Stimulated activated CD4-positive, alpha-beta T cell treated with anti-CD3 and anti-CD28 coated beads, TNF-alpha, amount 100 ng/mL, for 24 hours (primary cell): ENCODE measurements around the gene GYPC.

Source experiments
- DNase-seq, 3 experiments: peaks; one replicate each; pipeline ENCODE4 v3.0.0-alpha.2; 2020; ENCODE audit warnings: low read depth in 3 of 3

Gene GYPC

DNA sequence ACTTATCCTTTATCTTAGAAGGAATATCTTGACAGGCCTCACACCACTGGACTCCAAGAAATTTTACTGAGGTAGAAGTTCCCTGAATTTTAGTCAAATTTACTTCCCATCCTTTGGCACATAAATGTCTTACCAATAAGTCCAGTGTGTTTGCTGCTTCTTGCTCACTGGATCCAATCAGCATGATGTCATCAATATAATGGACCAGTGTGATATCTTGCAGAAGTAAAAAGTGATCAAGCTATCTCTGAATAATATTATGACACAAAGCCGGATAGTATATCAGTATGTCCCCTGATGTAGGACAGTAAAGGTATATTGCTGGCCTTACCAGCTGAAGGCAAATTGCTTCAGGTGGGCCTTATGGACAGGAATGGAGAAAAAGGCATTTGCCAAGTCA, 6.9 kb upstream of the GYPC start:
- no peak for DNase-seq

DNA sequence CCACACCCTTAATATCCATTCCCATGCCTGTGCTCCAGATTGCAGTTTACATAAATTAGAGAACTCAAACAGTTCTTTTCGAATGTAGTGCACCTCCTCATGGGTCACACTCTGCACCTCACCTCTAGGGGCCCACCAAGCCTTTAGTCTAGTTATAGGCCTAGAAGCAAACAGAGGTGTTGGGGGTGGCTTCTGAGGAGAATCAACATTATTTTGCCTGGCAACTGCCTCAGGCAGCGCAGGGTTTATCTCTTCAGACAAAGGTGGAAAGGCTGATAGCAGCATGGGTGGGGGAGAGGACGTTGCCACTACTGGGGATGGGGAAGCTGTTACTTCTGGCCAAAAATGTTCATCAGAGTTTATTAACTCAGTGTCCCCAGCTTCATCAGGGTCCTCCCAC, 5.0 kb upstream of the GYPC start:
- no peak for DNase-seq

DNA sequence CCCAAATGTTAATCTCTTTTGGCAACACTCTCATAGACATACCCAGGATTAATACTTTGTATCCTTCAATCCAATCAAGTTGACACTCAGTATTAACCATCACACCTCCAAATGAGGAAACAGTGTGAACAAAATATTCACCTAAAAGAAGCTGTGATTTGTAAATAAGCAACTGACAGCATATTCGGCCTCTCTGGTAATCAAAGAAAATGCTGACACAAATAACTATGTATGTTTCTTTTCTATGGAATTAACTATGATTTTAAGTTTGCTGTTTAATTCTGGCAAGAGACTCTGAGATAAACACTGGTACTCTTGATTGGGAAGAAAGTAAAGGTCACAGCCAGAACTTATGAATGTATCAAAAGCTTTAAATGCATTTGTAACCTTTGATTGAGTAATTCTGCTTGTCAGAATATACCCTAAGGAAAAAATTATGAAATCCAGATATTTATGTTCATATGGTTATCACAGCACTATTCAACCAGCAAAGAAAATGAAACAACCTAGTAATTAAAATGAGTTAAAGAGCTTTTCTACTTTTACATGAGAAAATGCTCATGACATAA, 3.6 kb upstream of the GYPC start:
- no peak for DNase-seq

DNA sequence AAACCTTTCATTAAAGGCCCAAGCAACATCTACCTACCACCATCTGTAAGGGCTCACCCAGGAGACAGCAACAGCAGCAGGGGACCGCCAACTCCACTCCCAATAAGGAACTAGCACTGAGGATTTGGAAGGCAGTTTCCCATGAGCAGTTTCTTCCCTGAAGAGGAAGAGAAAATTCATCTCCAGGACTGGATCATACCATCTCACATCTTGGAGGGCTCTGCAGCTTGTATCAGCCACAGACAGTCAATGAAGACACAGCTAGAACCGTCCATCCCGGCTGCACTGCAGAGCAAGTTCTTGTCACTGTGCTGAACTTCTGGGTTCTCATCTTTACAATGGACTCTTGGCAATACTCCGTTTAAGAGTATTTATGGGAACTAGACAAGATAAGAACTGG, 2.8 kb upstream of the GYPC start:
- no peak for DNase-seq

DNA sequence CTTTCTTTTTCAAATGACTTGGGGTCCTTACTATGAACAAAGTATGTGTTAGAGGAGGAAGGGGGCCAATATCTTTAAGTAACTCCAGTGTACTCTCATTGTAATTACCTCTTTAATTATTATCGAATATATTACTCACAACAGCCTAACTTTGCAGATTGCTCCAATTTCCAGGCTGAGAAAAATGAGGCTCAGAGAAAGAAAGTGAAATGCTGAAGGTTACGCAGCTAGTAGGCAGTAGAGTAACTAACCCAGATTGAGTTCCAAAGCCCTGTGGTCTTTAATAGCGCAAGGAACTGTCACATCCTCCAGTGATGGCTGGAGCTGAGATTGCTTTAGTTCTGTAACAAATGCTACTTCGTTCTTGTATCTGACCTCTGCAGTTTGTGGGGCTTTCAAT, 2.2 kb upstream of the GYPC start:
- DNase-seq: no peak

DNA sequence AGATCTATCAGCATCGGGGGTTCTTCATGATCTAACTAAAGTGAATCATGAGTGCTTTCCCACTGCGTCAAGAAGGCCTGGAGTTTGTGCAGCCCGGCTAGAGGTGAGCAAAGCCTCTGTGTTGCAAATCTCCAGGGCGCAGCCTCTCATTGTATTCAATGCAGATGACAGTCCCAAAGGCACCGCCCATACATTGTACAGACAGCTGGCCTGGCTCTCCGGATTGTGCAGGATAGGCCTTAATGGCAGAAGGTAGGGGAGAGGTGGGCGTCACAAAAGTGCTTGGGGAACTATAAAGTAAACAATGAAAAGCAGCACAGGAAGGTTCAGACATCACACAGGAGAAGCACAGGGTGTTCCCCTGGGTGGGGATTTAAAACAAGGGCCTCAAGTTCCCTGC, 907 bp upstream of the GYPC start:
- no peak for DNase-seq

DNA sequence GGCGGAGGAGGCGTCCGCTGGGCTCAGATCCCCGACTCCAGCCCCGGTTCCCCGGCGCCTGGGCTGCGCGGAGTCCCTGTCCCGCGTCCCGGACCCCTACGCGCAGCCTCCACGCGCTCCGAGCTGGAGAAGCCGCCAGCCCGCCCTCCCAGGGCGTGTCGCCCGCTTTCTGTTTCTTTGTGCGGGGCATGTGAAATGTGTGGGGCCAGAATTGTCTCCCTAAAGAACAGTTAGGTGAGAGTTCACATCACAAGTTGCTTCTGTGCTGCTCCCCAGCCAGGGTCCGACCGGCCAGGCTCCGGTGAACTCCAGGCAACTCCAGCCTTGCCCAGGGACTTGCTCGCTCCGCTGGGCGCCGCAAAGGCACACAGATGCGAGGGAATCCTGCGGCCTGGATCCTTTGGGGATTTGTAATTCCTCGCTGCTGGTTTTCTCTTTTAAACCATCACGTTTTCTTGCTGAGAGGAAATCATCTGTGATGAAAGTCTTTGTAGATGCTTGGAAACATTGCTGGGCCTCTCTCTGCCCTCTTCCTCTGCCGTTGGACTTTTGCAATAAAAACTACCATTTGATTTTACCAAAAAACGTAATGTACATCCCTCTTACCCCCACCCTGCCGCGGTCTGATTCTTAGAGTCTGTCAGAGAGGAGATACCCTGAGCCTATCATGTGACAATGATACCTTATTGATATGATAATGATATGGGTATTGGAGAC, 631 bp downstream of the GYPC start:
- peak in 1 of 3 experiments; percentile 41 for DNase-seq

DNA sequence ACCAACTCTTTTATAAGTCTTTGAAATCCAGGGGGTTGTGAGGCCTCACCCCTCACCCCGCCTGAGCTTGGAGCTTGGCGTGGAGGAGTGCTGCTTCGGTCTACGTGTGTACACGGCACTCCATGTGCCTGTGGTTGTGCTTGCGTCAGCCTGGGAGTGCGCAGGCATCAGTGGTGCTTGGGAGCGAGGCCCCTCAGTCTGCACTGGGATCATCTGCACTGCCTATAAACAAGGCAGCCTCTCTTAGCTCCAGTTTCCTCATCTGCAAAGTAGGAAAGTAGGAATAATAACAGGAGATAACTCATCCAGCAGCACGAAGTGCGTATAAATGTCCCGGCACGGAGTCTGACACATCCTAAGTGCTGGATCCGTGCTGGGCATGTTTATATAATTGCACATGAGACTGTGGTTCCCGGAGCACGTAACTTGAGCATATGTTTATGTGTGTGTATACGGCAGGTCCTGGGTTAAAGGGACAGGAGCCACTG, 1.2 kb downstream of the GYPC start:
- DNase-seq: peak in 1 of 3 experiments; percentile 50

DNA sequence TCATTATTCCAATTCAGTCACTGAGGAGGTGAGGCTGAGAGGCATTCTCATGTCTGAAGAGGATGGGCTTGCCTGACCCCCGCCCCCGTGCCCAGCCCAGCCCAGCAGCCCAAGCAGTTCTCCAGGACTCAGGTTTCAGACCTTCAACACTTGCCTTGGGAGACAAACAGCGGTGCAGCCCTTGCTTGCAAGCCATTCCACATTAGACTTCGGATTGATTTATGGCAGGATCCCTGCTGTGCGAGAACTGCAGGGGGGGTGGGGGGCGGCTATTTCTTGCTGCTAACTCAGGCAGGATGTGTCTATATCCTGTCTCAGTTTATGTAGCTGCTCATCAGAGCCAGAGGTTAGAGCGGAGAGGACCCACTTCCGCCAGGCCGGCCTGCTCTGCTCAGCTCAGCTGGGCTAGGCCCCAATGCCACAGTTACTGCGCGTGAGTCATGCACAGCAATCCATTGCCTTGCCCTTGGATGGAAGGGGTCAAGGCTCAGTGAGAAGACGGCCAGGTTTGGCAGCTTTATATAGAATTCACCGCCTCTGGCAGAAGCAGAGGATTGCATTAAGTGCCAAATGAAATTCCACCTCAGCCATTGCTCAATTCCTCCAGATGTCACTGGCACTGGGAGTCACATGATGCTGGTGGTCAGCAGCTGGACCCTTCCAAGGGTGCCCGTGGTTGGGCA, 1.8 kb downstream of the GYPC start:
- DNase-seq: peak in 1 of 3 experiments; percentile 75

DNA sequence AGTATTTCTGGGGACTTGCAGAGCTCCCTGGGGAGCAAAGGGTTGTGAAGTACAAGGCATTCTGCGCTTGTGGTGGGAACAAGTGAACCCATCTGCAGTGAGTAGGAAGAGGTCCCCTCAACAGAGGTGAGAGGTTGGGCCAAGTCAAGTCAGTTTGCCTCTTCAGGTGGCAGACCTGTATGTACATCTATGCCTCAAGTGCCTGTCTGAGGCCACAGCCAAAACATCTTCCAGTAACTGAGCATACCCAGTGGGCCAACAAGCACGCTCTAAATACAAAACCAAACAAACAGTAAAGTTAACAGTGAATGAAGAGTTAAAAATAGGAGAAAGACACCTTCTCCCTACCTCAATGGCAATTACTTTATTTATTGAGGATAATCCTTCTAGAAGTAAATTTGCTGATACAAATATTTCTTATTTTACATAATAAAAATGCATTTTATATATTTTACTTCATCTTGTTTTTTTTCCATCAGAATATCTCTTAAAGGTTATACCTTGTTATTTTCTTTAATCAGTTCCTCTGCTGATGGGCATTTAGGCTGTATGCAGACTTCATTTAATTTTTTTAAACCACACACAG, 2.5 kb downstream of the GYPC start:
- no peak for DNase-seq

DNA sequence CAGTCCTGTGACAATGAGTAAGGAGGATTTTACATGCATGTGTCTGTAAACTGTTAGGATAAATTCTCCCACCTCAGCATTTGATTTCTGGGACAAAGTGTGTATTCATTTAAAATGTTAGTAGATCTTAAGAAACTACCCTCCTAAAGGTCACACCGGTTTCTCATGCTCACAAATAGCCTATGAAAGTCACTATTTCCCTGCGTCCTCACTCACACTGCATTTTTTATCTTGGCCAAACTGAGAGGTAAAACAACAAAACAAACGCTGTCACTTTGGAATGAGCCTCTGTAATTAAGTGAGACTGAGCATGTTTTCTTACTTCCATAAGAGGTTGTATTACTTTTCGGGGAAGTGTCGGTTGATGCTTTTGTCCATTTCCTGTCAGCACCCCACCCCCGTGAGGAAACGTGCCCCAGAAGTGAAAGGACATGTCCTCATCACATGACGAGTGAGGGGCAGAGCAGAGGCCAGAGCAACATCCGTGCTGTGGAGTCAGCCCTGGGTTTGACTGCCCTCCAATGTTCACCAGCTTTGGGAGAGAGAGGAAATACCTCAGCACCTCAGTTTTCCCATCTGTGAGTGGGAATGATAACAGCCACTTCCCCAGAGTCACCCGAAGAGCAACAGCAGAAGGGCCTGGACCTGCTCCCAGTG, 3.1 kb downstream of the GYPC start:
- peak in 1 of 3 experiments; percentile 59 for DNase-seq

DNA sequence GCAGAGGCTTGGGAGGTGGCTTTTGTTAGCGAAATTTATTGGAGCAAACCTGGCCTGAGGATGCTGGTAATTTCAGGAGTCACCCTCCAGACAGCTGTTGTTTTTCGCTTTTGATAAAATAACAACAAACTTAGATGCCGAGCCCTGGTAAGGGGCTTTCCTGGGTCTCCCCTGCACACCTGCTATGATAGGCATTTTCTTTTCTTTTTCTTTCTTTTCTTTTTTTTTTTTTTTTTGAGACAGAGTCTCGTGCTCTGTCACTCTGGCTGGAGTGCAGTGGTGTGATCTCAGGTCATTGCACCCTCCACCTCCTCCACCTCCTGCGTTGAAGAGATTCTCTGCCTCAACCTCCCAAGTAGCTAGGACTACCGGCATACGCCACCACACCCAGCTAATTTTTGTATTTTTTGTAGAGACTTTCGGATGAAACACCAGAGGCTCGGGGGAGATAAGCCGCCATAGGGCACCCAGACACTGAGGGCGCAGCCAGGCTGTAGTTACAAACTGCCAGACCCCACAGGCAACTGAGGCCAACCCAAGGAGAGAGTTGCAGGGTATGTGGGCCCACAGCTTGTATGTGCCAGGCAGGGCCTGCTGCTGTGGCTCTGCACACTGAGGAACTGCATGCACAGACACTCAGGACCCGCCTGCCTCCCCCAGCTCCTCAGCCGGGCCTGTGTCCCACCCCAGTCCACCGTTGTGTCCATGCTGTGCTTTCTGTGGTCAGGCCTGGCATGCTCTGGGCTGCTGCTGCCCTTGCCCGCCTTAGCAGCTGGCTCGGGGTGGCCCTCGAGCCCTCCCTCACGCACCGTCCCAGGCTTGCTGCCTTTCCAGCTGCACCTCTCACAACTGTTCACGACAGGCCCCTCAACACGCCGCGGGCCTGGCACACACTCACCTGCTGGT, 3.9 kb downstream of the GYPC start:
- DNase-seq: no peak

DNA sequence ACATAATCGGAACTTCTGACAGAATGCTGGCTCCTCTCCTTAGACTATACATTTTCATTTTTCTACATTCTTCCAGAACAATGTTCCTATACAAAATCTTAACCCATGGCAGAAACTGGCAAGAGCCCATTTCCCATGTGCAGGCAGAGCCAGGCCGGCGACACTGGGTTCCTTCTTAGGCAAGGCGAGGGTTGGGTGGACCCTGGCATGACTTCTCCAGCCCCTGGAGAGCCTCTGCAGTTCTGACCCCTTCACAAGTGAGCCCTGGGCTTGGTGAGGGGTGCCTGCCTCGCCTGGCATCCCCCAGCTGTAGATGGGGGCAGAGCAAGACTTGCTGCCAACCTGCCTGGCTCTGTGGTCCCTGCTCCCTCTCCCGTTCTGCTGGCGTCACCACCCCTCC, 5.0 kb downstream of the GYPC start:
- DNase-seq: no peak

DNA sequence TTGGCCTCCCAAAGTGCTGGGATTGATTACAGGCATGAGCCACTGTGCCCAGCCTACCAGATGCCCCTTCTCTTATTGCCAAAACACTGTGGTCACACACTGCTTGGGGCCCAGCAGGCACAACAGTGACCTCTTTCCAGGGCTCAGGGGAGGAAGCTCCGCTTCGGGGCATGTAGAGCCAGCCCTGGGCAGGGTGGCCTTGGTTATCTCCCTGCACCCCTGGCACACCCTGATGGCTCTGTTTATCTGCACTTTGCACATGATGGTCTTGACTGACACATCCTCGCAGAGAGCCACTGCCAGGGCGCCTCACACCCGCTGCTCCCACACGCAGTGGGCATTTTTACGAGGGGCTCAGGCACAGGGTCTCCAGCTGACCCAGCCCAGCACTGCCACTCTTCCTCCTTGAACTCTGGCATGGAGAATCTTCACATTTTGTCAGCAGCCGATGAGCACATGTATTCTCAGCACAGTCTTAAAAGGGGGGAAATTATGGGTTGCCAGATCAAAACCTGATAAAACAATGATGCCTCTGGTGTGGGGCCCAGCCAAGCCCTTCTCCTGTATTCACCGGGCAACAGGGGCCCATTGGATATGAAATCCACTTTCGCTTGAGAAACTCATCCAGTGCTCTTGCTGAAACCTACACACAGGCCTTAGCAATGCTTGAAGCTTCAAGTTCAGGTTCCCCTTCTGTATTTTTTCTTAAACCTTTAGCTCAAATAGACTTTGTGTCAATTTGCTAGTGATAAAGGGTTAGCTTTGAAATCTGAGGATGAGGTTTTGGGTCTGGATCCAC, 5.9 kb downstream of the GYPC start:
- DNase-seq: peak in 1 of 3 experiments; percentile 21

DNA sequence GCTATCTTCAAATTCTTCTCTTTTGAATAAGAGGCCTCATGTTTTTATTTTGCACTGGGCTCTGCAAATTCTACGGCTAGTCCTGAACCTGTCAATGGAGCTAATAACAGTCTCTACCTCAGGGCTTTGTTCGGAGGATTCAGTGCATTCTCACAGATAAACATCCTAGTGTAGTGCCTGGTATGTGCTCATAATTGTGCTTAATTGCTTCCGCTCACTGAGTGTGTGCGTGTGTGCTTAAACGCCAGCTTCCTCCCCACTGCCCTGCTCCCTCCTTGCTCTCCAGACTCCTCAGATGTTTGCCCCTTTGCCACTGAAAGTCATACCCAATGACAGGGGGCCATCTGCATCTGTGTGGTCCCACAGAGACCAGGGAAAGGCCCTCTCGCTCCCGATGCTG, 6.7 kb downstream of the GYPC start:
- no peak for DNase-seq

DNA sequence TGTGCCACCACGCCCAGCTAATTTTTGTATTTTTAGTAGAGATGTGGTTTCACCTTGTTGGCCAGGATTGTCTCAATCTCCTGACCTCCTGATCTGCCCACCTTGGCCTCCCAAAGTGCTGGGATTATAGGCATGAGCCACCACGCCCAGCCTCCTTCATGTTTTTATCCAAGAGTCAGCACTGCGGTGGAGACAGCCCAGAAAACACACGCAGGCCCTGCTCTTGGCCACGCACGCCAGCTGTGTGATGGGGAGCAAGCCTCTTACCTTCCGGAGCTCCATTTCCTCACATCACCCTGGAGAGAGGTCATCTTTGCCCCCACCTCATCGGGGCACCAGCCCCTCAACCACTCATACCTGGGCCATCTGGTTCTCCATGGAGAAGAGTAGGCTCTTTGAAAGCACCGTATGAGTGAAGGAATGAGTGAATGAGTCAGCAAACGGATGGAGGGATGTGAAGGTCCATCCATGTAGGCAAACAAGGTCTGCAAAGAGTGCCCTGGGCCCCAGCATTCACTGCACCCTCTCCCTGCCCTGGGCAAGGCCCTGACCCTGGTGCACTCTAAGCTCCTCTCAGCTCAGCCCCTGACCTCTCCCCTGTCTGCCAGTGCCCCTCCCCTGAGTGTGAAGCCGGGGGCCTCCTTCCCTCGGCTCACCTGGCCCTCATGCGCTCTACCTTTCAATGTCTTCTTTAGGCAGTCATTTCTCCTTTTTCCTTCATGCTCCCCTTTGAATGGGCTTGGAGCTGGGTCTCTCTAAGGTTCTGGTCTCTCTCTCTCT, 7.4 kb downstream of the GYPC start:
- DNase-seq: no peak

DNA sequence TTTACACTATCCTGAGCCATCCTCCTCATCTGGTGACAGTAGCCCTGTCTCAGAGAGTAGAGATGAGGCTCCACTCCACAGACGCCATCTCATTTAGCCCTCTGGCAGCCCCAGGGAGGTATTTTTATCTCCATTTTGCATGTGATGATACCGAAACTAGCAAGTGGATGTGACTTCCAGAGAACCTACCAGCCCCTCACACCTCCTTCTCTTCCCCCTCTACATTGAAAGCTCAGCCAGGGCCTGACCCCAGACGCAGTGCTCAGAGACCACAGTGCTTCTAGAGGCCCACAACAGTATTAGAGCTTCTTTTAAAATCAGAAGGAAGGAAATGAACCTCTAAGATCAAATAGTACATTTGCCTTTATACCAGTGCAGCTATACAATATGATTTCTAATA, 8.3 kb downstream of the GYPC start:
- DNase-seq: no peak

DNA sequence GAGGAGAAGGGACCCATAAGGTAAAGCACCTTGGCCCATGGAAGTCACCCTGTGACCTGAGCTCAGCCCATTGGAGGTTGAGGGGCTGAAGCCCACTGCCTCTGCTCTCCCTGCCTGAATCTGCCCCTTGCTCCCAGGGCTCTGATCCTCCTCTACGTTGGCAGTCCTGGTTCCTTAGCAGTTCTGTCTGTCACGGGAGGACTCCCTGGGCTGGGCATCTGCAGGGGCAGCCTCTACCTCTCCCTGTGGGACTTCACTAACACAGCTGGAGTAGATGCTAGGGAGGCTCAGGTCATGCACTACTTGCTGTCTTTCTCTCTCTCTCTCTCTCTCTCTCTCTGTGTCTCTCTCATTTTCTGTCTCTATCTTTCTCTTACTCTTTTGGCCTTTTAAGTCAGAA, 8.7 kb downstream of the GYPC start:
- DNase-seq: no peak

DNA sequence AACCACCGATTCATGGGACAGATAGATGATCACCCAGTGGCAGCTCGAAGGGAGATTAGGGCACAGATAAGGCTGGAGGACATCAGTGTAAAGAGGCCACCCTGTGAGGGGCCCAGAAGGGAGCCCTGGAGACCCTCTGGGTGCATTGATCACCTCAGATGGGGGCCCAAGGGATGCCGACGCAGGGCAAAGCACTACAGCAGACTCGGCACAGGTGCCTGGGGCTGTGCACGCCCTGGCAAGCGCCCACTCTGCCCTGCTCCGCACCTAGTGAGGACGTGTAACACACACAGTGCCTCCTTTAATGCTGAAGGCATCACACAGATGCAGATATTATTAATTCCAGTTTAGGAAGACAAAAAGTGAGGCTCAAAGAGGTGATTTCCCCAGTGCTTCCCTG, 9.5 kb downstream of the GYPC start:
- no peak for DNase-seq

DNA sequence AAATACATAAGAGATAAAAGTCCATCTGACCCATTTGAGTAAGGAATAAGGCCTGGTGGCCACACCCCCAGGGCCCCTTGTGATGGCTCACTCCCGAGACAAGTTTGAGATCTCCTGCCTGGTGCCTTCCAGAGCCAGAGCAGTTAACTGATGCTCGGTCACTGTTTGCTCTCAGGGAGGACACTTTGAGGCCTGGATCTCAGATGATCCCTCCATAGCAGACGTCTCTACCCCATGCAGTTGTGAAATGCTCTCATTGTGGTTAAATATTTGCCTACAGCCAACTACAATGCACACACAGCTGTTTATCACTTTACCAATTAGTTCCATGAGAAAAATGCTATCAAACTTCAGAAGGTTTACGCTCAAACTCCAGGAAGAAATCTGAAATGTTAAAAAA, 12.3 kb downstream of the GYPC start:
- no peak for DNase-seq
